ENCODE results near the gene CUL1. TPM values are rescaled to one million over a fixed set of nuclear protein-coding genes. Genes with fewer than 3 reads are reported as not detected.
"Not testable (repeated sequence)": the region's sequence is repeated elsewhere in the genome, so short reads cannot be mapped to it uniquely, and the experiment has no call there.

Gene CUL1
- total RNA-seq, 1 donor from 2014 or later, result 35.7 TPM

- peak; percentile 24 for DNase-seq (ENCODE audit: low spot score)
Measured at GRCh38 chr7:148697256-148698006, 1.3 kb upstream of the CUL1 start.

- DNase-seq (ENCODE audit: low spot score), result no peak
Measured at GRCh38 chr7:148698007-148698396, 701 bp upstream of the CUL1 start.

- peak; percentile 44 for DNase-seq (ENCODE audit: low spot score)
Measured at GRCh38 chr7:148699024-148699781, 500 bp downstream of the CUL1 start.

- DNase-seq (ENCODE audit: low spot score), result no peak
Measured at GRCh38 chr7:148699782-148700629, 1.3 kb downstream of the CUL1 start.

- DNase-seq (ENCODE audit: low spot score), result no peak
Measured at GRCh38 chr7:148700661-148701064, 2.0 kb downstream of the CUL1 start.

- no peak for DNase-seq (ENCODE audit: low spot score)
Measured at GRCh38 chr7:148701414-148701813, 2.7 kb downstream of the CUL1 start.

- no peak for DNase-seq (ENCODE audit: low spot score)
Measured at GRCh38 chr7:148702876-148703670, 4.4 kb downstream of the CUL1 start.

GRCh38 chr7:148703671-148703962, 4.9 kb downstream of the CUL1 start:
- DNase-seq (ENCODE audit: low spot score), result not testable (repeated sequence)

GRCh38 chr7:148704189-148704588, 5.5 kb downstream of the CUL1 start:
- no peak for DNase-seq (ENCODE audit: low spot score)

- no peak for DNase-seq (ENCODE audit: low spot score)
Measured at GRCh38 chr7:148704970-148705369, 6.3 kb downstream of the CUL1 start.

GRCh38 chr7:148706368-148706767, 7.7 kb downstream of the CUL1 start:
- no peak for DNase-seq (ENCODE audit: low spot score)

- no peak for DNase-seq (ENCODE audit: low spot score)
Measured at GRCh38 chr7:148708026-148708885, 9.6 kb downstream of the CUL1 start.

GRCh38 chr7:148709014-148709413, 10.3 kb downstream of the CUL1 start:
- no peak for DNase-seq (ENCODE audit: low spot score)

GRCh38 chr7:148710426-148710825, 11.7 kb downstream of the CUL1 start:
- not testable (repeated sequence) for DNase-seq (ENCODE audit: low spot score)

GRCh38 chr7:148711191-148712102, 12.7 kb downstream of the CUL1 start:
- no peak for DNase-seq (ENCODE audit: low spot score)

- no peak for DNase-seq (ENCODE audit: low spot score)
Measured at GRCh38 chr7:148712678-148713329, 14.1 kb downstream of the CUL1 start.

GRCh38 chr7:148714498-148714897, 15.8 kb downstream of the CUL1 start:
- no peak for DNase-seq (ENCODE audit: low spot score)

- DNase-seq (ENCODE audit: low spot score), result no peak
Measured at GRCh38 chr7:148715027-148715426, 16.3 kb downstream of the CUL1 start.

GRCh38 chr7:148717266-148717793, 18.6 kb downstream of the CUL1 start:
- DNase-seq (ENCODE audit: low spot score), result no peak
